GM21528 (cell line): ENCODE data around the gene PRKAB1.

Source experiments
- ATAC-seq: cut with Tn5 transposase; IDR thresholded peaks from one replicate; pipeline ENCODE4 v1.9.1; 2021; ENCODE audit warnings: mild to moderate bottlenecking, moderate library complexity; ENCODE audit not compliant: unreplicated experiment, low FRiP score

The PRKAB1 gene

DNA sequence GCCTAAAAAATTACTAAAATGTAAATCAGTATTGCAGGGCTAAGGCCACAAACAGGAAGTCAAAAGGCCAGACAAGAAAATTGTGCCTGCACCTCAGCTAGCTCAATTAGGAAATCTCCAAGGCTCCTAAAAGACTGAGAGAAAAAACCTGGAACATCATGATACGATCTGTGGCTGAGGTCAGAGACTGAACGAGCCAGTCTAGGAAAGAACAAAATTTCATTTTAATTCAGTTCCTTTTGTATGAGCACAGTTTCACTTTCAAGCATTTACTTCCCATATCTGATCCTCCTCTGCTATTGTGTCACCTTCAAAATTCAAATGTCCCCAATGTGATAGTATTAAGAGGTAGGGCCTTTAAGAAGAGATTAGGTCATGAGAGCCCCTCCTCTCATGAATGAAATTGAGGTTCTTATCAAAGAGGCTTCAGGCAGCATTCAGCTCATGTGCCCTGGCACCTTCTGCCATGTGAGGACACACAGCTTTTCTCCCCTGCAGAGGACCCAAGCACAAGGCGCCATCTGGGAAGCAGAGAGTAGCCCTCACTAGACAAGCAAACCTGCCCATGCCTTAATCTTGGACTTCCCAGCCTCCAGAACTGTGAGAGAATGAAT, 14.8 kb downstream of the PRKAB1 start:
- no peak for ATAC-seq

- no peak for ATAC-seq
Observed at GRCh38 chr12:119683413-119683812, 15.5 kb downstream of the PRKAB1 start.

DNA sequence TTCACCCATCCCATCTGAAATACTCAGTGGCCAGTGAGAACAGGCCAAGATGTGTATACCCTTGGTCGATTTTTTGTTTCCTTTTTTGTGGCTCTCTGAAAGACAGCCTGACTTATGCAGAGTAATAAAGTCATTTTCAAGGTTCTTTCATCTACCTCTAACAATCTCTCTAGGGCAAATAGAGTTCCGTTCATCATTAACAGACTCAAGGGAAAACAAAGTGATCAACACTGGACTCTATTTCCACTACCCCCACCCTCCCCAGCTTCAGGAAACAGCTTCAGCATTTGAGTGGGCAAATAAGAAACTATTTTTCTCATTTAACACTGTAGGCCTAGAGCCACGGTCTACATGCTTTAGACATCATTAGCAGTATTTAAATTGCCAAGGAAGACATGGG, 15.9 kb downstream of the PRKAB1 start:
- no peak for ATAC-seq

DNA sequence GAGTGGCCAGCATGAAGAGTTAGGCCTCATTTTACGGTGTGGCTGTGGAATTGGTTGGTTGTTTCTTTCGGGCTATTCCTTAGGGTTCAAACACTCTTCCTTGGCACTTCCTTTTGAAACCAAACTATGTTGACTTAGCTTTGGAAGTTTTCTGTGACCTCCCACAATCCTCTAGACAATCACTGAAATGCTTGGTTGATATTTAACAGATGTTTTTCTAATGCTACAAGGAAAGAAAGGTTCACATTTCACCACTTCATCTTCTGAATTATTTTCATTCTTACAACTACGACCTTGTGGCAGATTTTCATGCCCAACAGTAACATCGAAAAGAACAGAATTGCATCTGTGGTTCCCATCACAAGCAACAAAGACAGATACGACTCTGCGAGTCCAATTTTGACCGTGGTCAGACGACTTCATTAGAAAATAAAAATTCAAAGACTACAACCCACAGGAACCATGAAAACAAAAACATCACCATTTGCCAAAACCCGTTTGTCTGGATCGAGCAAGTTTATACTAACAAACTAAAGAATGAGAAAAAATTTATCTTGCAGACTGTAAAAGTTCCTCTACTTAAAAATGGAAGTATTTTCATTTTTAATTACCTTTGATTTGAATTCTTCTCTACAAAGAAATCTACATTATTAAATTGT, 16.9 kb downstream of the PRKAB1 start:
- no peak for ATAC-seq

DNA sequence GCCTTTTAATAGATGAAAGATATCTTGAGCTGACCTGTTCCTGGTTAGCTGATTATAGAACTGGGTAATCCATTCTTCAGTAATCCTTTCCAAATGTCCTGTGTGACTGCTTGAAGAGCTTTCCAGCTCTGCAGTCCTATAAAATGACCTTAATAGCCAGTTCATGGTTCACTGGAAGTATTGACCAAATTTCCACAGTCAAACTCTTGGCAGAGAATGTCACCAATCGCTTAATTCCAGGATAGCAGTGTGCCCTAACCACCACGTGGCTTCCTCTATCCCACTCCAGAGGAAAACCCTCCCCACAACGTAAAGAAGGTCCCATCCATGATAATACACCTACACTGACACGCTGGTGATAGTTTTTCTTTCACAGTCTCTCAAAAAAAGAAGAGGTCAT, 17.4 kb downstream of the PRKAB1 start:
- no peak for ATAC-seq

GRCh38 chr12:119686355-119686754, 18.4 kb downstream of the PRKAB1 start:
- ATAC-seq = no peak

DNA sequence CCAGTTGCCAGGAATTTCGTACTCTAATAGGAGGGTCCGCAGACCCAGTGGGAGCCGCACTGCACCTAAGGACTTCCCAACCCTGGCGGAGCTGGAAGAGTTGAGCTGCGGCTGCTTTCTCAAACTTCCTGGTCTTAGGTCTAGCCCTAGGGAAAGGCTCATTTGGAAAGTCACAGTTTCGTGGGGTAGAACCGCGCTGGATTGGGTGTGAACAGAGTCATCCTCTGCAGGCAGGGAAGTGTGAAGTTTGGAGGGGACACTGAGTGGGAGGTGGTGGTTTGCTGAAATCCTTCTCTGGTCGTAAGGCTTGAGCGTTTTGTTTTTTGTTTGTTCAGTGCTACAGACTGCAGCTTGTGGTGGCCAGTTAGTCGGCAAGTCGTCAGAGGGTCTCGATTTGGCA, 18.8 kb downstream of the PRKAB1 start:
- no peak for ATAC-seq

DNA sequence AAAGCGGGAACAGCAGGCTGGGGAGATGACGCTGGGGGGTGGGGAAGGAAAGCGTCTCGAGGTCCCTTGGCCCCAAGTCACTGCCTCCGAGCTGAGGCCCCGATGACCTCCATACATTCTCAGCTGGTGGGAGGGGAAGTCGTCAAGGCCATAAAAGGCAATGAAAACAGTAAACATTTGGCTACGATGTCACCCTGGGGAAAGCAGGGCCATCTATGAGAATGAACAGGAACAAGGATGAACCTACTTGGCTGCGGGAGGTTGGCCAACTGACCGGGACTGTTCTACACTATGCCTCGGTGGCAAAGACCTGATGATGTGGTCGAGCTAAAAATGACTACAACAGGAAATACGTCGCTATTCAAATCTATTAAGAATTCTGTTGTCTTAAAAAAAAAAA, 19.5 kb downstream of the PRKAB1 start:
- no peak for ATAC-seq

GRCh38 chr12:119687879-119688278, 19.9 kb downstream of the PRKAB1 start:
- no peak for ATAC-seq

DNA sequence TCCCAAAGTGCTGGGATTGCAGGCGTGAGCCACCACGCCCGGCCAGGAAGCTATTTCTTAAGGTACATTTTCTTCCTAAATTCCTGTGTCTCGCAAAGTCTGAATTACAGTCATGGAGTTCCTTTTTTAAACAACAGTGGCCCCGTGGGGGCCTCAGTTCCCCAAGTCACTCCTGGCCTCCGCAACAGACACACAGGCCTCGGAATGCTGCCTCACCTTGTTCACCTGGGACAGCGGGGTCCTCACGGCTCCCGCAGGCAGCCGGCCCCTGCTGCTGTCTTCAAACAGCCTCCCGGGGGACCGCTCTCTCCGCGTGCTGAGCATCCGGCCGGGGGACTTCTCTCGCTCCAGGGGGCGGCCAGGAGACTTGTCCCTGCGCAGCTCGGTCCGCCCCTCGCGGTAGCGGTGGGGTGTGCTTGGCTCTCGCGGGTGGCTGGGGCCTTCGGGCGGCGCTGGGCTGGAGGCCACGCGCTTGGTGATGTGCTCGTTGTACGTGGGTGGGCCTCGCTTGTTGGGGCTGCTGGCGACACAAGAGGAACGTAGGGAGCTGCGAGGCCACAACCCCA, 22.1 kb downstream of the PRKAB1 start:
- ATAC-seq = no peak

DNA sequence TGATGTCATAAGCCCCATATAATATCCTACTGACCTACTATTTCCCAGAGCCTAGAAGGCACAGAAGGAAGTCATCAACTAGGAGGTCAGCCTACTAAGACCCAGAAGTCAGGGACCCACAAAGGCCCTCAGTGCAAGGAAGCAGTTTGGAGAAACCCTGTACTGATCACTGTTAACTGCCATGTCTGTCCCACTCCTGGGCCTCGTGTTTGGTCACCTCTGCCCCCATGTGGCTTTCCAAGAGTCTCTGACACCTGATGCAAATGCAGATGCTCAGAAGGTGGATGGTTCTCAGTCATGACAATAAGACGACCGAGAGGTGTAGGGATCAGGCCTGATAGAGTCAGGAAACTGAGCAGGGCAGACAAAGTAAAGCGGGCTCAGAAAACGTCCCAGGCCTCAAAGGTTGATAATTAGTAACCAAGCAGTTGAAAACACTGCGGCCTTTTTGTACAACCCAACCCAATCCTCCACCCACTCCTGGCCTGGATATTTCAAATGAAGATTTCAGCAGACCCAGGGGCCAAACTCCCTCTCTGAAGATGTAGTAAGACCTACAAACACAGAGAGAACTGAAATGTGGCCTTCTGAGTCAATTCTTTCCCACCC, 23.4 kb downstream of the PRKAB1 start:
- ATAC-seq = no peak

DNA sequence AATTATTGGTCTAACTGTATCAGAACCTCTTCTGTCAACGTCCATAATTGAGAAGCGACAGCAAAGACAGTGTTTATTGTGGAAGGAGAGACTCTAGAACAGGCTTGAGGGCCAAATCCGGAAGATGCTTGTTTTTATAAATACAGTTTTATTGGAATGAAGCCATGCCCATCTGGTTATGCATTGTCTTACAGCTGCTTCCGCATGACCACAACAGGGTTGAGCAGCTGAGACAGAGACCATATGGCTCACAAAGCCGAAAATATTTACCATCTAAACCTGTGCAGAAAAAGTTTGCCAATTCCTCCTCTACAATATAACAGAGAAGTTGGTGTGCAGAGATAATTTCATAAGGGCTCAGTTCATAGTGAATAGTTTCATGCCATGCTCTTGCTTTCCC, 24.5 kb downstream of the PRKAB1 start:
- no peak for ATAC-seq

GRCh38 chr12:119692997-119693396, 25.1 kb downstream of the PRKAB1 start:
- ATAC-seq = no peak

DNA sequence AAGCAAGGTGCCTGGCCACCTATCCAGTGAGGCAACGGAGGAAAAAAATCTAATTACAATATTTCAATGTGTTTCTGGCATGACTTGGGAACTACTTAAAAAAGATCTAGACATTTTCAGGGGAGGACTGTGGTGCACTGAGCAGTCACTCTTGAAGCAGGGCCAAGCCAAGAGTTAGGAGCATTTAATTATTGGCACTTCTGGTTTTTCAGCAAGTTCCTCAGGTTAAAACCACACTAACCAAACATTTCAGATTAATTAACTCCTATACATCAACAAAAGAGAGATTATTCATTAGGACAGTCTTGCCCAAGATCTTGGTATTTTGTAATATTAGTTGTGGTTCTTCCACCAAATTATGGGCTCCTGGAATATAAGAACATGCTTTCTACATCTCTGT, 25.6 kb downstream of the PRKAB1 start:
- ATAC-seq = no peak

- no peak for ATAC-seq
Observed at GRCh38 chr12:119694111-119694510, 26.2 kb downstream of the PRKAB1 start.

- no peak for ATAC-seq
Observed at GRCh38 chr12:119695034-119695433, 27.1 kb downstream of the PRKAB1 start.

DNA sequence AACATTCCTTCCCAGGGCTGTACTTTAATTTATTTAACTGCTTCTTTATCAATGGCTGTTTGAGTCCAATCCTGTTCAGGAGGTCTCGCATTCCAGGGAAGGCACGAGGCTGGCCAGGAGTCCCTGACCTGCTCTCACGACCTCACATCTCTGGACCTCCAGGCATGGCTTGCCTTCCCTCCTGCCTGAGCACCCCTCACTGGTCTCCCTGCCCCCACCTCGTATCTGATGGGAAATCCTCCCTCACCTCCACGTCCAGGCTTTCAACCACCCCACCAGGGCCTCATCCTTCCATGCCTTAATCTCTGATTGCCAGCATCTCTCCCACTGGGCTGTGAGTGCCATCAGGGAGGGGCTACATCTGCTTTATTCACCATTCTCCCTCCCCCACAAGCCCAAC, 29.0 kb downstream of the PRKAB1 start:
- no peak for ATAC-seq

GRCh38 chr12:119699199-119699760, 31.3 kb downstream of the PRKAB1 start:
- no peak for ATAC-seq

GRCh38 chr12:119700078-119700477, 32.1 kb downstream of the PRKAB1 start:
- no peak for ATAC-seq

DNA sequence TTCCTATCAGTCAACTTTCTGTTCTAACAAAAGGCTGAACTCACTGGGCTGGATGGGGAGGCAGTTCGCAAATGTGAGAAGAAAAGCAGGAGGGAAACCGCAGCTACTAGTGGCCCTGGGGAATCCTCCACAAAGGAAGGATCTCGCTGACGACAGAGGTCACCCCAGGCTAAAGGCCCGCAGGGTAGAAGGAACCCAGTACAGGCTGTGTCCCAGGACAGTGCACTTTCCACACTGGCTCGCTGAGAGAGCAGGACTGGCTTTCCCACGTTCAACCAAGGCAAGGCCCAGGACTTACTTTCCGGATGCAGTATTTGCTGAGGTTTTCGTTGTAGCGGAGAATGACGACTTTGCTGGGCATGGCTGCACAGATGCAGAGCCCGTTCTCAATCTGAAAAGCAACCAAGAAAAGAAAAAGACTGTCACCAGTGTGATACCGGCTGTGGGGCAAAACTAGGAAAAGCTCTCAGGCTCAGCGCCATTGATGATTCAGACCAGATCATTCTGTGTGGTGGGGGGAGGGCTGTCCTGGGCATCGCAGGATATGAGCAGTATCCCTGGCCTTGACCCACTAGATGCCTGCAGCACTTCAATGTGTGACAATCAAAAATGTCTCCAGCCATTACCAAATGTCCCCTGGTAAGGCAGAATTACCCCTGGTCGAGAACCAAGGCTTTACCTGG, 36.3 kb downstream of the PRKAB1 start:
- no peak for ATAC-seq

GRCh38 chr12:119705182-119705581, 37.2 kb downstream of the PRKAB1 start:
- ATAC-seq = no peak
